Measurements from ENCODE around the gene SLC39A3.

DNA sequence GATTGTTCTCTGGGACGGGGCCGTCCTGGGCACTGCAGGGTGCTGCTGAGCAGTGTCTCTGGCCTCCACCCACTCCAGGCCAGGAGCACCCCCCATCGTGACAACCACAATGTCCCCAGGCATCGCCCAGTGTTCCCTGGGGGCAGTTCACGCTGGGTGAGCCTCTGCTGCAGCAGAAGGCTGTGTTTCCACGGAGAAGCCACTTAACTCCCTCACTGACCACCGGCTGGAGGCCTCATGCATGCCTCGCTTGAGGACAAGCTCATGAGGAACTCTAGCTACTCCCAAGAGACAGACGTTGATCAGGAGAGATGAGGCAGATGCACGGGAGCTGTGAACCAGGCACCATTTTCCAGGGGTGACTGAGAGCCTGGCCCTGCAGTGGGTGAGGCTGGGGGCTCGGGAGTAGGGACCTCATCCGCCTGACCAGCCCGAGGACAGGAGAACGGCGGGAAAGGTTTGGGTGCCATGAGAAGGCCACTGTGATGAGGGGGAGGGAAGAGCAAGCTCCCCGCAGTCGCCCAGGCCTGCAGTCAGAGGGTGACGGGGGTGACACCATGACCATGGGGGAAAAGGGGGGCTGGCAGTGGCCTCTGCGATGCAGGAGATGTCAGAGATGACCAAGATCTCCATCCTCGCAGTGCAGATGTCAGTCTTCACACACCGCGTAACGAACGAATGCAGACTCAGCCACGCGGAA lies 5.1 kb downstream of the SLC39A3 start:
- TF ChIP-seq, protein P1, sequence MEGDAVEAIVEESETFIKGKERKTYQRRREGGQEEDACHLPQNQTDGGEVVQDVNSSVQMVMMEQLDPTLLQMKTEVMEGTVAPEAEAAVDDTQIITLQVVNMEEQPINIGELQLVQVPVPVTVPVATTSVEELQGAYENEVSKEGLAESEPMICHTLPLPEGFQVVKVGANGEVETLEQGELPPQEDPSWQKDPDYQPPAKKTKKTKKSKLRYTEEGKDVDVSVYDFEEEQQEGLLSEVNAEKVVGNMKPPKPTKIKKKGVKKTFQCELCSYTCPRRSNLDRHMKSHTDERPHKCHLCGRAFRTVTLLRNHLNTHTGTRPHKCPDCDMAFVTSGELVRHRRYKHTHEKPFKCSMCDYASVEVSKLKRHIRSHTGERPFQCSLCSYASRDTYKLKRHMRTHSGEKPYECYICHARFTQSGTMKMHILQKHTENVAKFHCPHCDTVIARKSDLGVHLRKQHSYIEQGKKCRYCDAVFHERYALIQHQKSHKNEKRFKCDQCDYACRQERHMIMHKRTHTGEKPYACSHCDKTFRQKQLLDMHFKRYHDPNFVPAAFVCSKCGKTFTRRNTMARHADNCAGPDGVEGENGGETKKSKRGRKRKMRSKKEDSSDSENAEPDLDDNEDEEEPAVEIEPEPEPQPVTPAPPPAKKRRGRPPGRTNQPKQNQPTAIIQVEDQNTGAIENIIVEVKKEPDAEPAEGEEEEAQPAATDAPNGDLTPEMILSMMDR (IDR thresholded peaks at IDR 0.05; ENCODE audit: low read depth, low read length, poor library complexity, severe bottlenecking): no peak
- no peak for TF ChIP-seq EZH2phosphoT487 (IDR thresholded peaks at IDR 0.05; ENCODE audit: borderline replicate concordance, low read length)

Data from DOHH2 (cell line).